HEK293T (cell line): ENCODE data around the gene MACROD2.

Experiments
- CTCF ChIA-PET: fragments of 350-600 bp; formaldehyde crosslinking; extraction: SDS; loops from one replicate; lab custom pipeline; 2021; ENCODE audit warnings: antibody characterized with exemption, inconsistent platforms; lab: Yijun Ruan, JAX
- POLR2A ChIA-PET: fragments of 350-600 bp; formaldehyde crosslinking; extraction: SDS; loops from one replicate; lab custom pipeline; 2020; ENCODE audit warnings: antibody characterized with exemption, inconsistent platforms; lab: Yijun Ruan, JAX
- DNase-seq: peaks from one replicate; pipeline ENCODE4 v3.0.0; 2012; ENCODE audit warnings: mixed read lengths; ENCODE audit errors: extremely low spot score
- ARNT ChIP-seq: fragments of 450-650 bp; IDR thresholded peaks from 2 replicates; pipeline ENCODE4 v1.6.1; 2017; ENCODE audit warnings: mild to moderate bottlenecking
- BHLHE40 ChIP-seq: fragments of 450-650 bp; IDR thresholded peaks from 2 replicates; pipeline ENCODE4 v1.6.1; 2016; ENCODE audit warnings: mild to moderate bottlenecking, moderate library complexity, borderline replicate concordance
- CTBP1 ChIP-seq: fragments of 450-650 bp; IDR thresholded peaks from 2 replicates; pipeline ENCODE4 v1.6.1; 2016; ENCODE audit warnings: borderline replicate concordance
- ELF4 ChIP-seq: fragments of 450-650 bp; IDR thresholded peaks from 2 replicates; pipeline ENCODE4 v1.6.1; 2017; ENCODE audit warnings: antibody characterized with exemption
- FOXA1 ChIP-seq: fragments of 450-650 bp; IDR thresholded peaks from 2 replicates; pipeline ENCODE4 v1.6.1; 2016; ENCODE audit warnings: mild to moderate bottlenecking
- FOXK2 ChIP-seq: fragments of 450-650 bp; IDR thresholded peaks from 2 replicates; pipeline ENCODE4 v1.6.1; 2016; ENCODE audit warnings: mild to moderate bottlenecking
- FOXM1 ChIP-seq: fragments of 450-650 bp; IDR thresholded peaks from 2 replicates; pipeline ENCODE4 v1.6.1; 2017; ENCODE audit warnings: mild to moderate bottlenecking, borderline replicate concordance
- HDGF ChIP-seq: fragments of 450-650 bp; IDR thresholded peaks from 2 replicates; pipeline ENCODE4 v1.6.1; 2017; ENCODE audit warnings: antibody characterized with exemption, borderline replicate concordance
- L3MBTL2 ChIP-seq: fragments of 450-650 bp; conservative IDR thresholded peaks from 2 replicates; pipeline ENCODE4 v1.6.1; 2016; ENCODE audit warnings: mild to moderate bottlenecking
- LEF1 ChIP-seq: fragments of 450-650 bp; IDR thresholded peaks from 2 replicates; pipeline ENCODE4 v1.6.1; 2017; ENCODE audit warnings: mild to moderate bottlenecking, borderline replicate concordance
- NFRKB ChIP-seq: fragments of 450-650 bp; IDR thresholded peaks from 2 replicates; pipeline ENCODE4 v1.6.1; 2016; ENCODE audit warnings: mild to moderate bottlenecking, moderate library complexity
- SP1 ChIP-seq: fragments of 450-650 bp; IDR thresholded peaks from 2 replicates; pipeline ENCODE4 v1.6.1; 2017
- SUZ12 ChIP-seq: fragments of 450-650 bp; IDR thresholded peaks from 2 replicates; pipeline ENCODE4 v1.6.1; 2016; ENCODE audit warnings: mild to moderate bottlenecking
- TARDBP ChIP-seq: fragments of 450-650 bp; IDR thresholded peaks from 2 replicates; pipeline ENCODE4 v1.6.1; 2016
- ZNF384 ChIP-seq: fragments of 450-650 bp; IDR thresholded peaks from 2 replicates; pipeline ENCODE4 v1.6.1; 2016
- TF ChIP-seq, protein P1 (sequence below): fragments of 450-650 bp; IDR thresholded peaks from 2 replicates; pipeline ENCODE4 v1.6.1; 2016

MACROD2 gene

DNA sequence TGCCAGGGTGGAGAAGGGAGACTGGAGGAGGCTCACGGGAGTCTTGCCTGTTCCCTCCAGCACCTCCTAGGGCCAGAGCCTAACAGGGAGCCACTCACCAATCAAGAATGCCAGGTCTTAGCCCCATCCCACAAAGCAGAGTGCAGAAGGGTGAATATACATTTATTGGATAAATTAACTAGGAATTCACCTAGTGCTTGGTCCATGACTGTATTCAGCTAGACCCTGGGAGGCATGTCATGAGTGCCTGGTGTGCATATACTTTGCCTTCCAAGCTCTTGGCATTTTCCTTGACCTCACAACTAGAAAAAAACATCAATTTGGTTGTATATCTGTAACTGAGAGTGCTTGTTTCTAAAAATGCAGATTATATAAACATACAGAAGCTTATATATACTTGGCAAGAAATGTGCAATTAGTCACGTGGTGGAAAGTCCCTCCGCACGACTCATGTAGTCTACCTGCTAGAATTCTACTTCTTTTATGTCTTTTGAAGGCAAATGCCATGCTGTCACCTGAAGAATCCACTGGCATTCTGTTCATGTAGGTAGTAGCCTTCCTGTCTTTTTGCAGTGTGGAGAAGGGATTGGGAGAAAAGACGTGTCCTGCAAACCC is 1586.9 kb downstream of the MACROD2 start:
- ChIA-PET POLR2A (no interaction called here), CTCF (no interaction called here)
- TF ChIP-seq NFRKB = no peak
- TF ChIP-seq, protein P1, sequence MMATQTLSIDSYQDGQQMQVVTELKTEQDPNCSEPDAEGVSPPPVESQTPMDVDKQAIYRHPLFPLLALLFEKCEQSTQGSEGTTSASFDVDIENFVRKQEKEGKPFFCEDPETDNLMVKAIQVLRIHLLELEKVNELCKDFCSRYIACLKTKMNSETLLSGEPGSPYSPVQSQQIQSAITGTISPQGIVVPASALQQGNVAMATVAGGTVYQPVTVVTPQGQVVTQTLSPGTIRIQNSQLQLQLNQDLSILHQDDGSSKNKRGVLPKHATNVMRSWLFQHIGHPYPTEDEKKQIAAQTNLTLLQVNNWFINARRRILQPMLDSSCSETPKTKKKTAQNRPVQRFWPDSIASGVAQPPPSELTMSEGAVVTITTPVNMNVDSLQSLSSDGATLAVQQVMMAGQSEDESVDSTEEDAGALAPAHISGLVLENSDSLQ = no peak
- no peak for TF ChIP-seq ARNT
- no peak for TF ChIP-seq BHLHE40
- no peak for TF ChIP-seq FOXM1
- no peak for TF ChIP-seq TARDBP
- TF ChIP-seq HDGF = no peak
- no peak for TF ChIP-seq ELF4
- no peak for TF ChIP-seq ZNF384
- TF ChIP-seq LEF1 = no peak
- no peak for TF ChIP-seq SP1
- no peak for TF ChIP-seq FOXK2
- TF ChIP-seq CTBP1 = no peak
- no peak for TF ChIP-seq SUZ12
- DNase-seq = no peak

DNA sequence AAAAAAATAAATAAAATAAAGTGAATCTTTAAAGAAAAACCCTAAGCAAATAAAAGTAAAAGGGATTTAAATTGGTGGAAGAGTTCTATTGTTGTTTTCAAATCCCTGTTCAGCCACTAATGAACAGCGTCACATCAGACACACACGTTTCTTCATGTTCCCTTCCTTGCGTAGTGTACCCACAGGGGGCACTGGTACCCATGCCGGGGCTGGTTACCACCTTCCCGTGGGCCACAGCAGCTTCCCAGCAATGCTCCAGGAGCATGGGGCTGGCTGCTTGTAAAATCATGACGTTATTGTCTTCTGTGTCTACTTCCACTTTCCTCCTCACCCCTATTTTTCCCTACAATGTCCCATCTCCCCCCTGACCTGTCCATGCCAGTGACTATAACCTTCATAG is 1589.2 kb downstream of the MACROD2 start:
- CTCF ChIA-PET = interaction anchor here (0.6 kb wide), 1 partner anchor 8 kb away, joined by 3 read pairs; no protein-coding TSS in a partner anchor

DNA sequence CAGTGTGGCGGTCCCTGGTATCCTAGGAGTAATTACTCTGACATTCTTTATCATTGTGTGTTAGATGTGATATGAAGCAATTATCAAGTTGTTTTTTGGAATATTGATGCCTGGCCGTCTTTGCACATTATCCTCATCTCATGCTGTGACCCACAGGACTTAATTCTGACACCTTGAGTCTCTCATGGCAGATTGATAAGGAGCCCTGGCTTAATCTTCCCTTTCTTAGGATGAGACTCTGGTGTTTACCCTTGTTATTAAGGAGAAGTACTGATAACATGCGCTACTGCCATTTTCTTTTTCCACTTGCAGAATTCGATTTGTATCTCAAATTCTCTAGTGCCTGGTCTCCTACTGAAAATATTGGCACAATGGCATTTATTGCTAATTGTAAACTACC is 1597.8 kb downstream of the MACROD2 start:
- DNase-seq = no peak
- ChIA-PET POLR2A (no interaction called here), CTCF (no interaction called here)
- TF ChIP-seq NFRKB = no peak

More for the DNA sequence above, 1589.2 kb downstream of the MACROD2 start:
- no peak for TF ChIP-seq ELF4
- TF ChIP-seq ZNF384 = no peak
- no peak for TF ChIP-seq CTBP1
- TF ChIP-seq LEF1 = no peak
- TF ChIP-seq ARNT = no peak
- TF ChIP-seq FOXK2 = no peak
- TF ChIP-seq L3MBTL2 = no peak
- no peak for TF ChIP-seq FOXM1
- TF ChIP-seq SUZ12 = no peak
- no peak for TF ChIP-seq FOXA1
- TF ChIP-seq BHLHE40 = no peak
- TF ChIP-seq NFRKB = no peak
- TF ChIP-seq HDGF = no peak
- TF ChIP-seq, protein P1 = no peak
- TF ChIP-seq TARDBP = no peak
- TF ChIP-seq SP1 = no peak
- no peak for DNase-seq
- POLR2A ChIA-PET = no interaction called here

DNA sequence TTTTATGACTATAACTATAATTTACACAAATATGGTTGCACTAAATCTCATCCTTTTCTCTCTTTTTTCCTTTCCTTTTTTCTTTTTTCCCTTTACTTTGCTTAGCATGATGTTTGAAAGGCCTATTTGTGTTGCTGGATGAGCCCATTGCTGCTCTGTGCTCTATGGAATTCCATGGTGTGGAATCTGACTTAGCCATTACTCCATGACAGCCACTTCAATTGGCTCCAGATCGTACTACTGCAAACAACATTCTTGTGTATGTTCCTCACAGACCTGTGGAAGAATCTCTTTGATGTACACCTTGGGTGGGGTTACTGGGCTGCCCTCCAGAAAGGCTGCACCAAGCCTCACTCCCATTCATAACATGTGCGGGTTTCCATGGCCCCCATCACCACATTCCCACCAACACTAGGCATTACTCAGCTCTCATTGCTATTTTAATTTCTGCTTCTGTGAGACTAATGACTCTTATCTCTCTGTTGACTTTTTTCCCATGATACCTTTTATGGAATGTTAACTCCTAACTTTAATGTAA is 1598.9 kb downstream of the MACROD2 start:
- no peak for TF ChIP-seq ZNF384
- no peak for TF ChIP-seq L3MBTL2
- TF ChIP-seq FOXM1 = no peak
- TF ChIP-seq BHLHE40 = no peak
- no peak for TF ChIP-seq CTBP1
- no peak for TF ChIP-seq SUZ12
- no peak for TF ChIP-seq TARDBP
- TF ChIP-seq ELF4 = no peak
- no peak for TF ChIP-seq HDGF
- no peak for TF ChIP-seq FOXK2
- no peak for TF ChIP-seq FOXA1
- no peak for TF ChIP-seq ARNT
- TF ChIP-seq, protein P1 = no peak
- no peak for TF ChIP-seq NFRKB
- CTCF ChIA-PET = no interaction called here
- no peak for DNase-seq
- POLR2A ChIA-PET = no interaction called here

DNA sequence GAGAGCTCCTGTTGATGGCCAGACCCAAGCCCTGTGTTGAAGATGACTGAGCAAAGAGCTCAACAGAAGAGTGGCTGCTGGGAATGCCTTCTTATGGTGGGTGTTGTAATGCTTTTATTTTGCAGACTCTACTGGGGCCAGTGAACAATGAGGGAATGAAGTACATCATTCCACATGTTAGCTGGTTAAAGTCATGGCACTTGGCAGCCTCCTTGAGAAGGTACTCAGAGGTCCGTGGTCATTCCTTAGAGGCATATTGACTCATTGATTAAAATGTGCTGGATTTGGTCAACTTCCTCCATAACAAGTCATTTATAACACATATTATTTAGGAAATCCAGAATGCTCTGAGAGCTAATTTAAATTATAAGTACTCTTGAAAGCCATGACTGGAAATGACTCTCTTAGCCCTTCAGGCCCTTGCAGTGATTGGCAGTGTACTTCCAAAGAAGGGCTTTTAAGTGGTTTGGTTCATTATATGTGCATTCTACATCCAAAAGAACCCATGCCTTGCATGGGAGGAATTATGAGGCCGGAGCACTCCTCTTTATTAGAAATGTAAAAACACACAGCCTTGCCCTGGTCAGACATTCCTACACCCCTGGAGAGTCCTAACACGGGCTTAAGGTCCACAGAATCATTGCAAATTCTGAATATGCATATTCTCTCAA is 1601.0 kb downstream of the MACROD2 start:
- CTCF ChIA-PET = no interaction called here
- no peak for TF ChIP-seq HDGF
- TF ChIP-seq FOXK2 = no peak
- no peak for TF ChIP-seq SP1
- POLR2A ChIA-PET = no interaction called here
- no peak for DNase-seq

DNA sequence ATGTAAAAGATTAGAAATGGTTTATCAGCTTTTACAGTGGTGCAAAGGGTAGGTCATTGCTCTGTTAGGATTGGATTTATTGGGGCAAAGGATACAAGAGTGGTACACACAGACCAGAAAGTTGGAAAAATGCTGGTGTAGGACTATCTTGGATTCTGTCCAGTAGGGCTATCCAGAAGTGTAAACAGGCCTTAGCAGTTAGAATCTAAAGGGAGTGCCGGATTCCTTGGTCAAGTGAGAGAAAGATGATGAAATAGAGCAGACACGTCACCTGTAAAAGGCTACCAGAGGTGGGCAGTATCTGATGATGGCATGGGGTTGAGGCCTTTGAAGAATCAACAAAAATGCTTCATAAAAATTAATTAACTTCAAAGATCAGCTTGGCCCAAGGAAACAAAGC is 1602.0 kb downstream of the MACROD2 start:
- TF ChIP-seq ELF4 = no peak
- TF ChIP-seq HDGF = no peak
- DNase-seq = no peak
- CTCF ChIA-PET = no interaction called here
- POLR2A ChIA-PET = no interaction called here

DNA sequence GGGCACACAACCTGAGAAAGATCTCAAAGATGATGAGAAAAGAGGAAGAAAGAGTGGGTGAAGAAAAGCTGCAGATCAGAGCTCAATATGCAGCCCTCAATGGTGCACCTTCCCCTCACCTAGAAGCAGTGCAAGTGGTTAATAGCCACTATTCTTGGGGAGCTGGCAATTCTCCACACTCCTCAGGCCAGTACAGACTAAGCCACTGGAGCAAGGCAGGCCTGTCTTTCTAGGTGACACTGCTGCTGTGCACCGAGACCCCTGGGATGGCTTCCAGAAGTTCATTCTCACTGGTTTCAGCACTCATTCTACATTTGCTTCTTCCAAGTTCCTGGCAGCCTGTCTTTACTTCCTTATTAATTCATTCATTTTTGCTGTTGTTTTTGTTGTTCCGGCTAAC is 1604.6 kb downstream of the MACROD2 start:
- DNase-seq = no peak
- CTCF ChIA-PET = no interaction called here
- POLR2A ChIA-PET = no interaction called here
- TF ChIP-seq FOXA1 (no peak), SUZ12 (no peak), ARNT (no peak), L3MBTL2 (no peak), ELF4 (no peak), BHLHE40 (no peak), SP1 (no peak), LEF1 (no peak), NFRKB (no peak), FOXM1 (no peak), TARDBP (no peak), HDGF (no peak), FOXK2 (no peak), CTBP1 (no peak), ZNF384 (no peak)
- TF ChIP-seq, protein P1 = no peak
